Nephron progenitor cell (in vitro differentiated cells): ENCODE measurements around the gene ANKS6.

Experiments used
- DNase-seq: peaks from one replicate; pipeline ENCODE4 v3.0.0; 2021
- H3K27ac Mint-ChIP-seq: 2 replicates; pipeline ENCODE4 v1.8.0; 2021; ENCODE audit warnings: mild to moderate bottlenecking, moderate library complexity, mixed read lengths
- H3K27me3 Mint-ChIP-seq: 2 replicates; pipeline ENCODE4 v1.8.0; 2021; ENCODE audit warnings: mild to moderate bottlenecking, low read depth, mixed read lengths; ENCODE audit not compliant: poor library complexity
- H3K36me3 Mint-ChIP-seq: 2 replicates; pipeline ENCODE4 v1.8.0; 2021; ENCODE audit warnings: low read depth, mixed read lengths
- H3K4me1 Mint-ChIP-seq: 2 replicates; pipeline ENCODE4 v1.8.0; 2021; ENCODE audit warnings: mixed read lengths
- H3K4me3 Mint-ChIP-seq: 2 replicates; pipeline ENCODE4 v1.8.0; 2021; ENCODE audit warnings: mild to moderate bottlenecking, moderate library complexity, mixed read lengths
- H3K9me3 Mint-ChIP-seq: 2 replicates; pipeline ENCODE4 v1.8.0; 2021; ENCODE audit warnings: mild to moderate bottlenecking, moderate library complexity, mixed read lengths
- CTCF ChIP-seq: fragments of 200-600 bp; sonication (generic); IDR thresholded peaks from 2 replicates; pipeline ENCODE4 v1.5.0; 2021; ENCODE audit warnings: antibody characterized with exemption

Gene ANKS6

GRCh38 chr9:98807814-98808195 lies 11.4 kb upstream of the ANKS6 start:
- no peak for TF ChIP-seq CTCF

GRCh38 chr9:98807070-98807813 lies 10.9 kb upstream of the ANKS6 start, which contains the start of gene GALNT12:
Gene GALNT12, plus strand, starts transcription at chr9:98807670. Its CDS starts 29 bp downstream, at chr9:98807699.
- no peak for TF ChIP-seq CTCF
- H3K9me3 Mint-ChIP-seq = no peaks in the 10 kb centered on the region
- peaks cover 26% of the 10 kb centered on the region for H3K4me1 Mint-ChIP-seq
- H3K27ac Mint-ChIP-seq = no peak within 1 kb of the TSS
- H3K4me3 Mint-ChIP-seq = peak within 1 kb of the TSS; percentile 85
- peak; percentile 71 for DNase-seq
- H3K27me3 Mint-ChIP-seq = peaks cover 62% of the 10 kb centered on the region
- no peaks in the 10 kb centered on the region for H3K36me3 Mint-ChIP-seq

More at GRCh38 chr9:98807814-98808195, 11.4 kb upstream of the ANKS6 start:
- Mint-ChIP-seq H3K4me3 (peak overlapping the region; percentile 85), H3K27ac (no peak overlapping the region), H3K9me3 (peaks cover 3% of the 10 kb centered on the region), H3K36me3 (no peaks in the 10 kb centered on the region), H3K4me1 (peaks cover 26% of the 10 kb centered on the region), H3K27me3 (peaks cover 57% of the 10 kb centered on the region)
- DNase-seq = no peak

- H3K9me3 Mint-ChIP-seq = no peaks in the 10 kb centered on the region
- no peak overlapping the region for H3K27ac Mint-ChIP-seq
- no peak for TF ChIP-seq CTCF
- no peaks in the 10 kb centered on the region for H3K36me3 Mint-ChIP-seq
- DNase-seq = no peak
- peak overlapping the region; percentile 85 for H3K4me3 Mint-ChIP-seq
- peaks cover 63% of the 10 kb centered on the region for H3K27me3 Mint-ChIP-seq
- peaks cover 26% of the 10 kb centered on the region for H3K4me1 Mint-ChIP-seq
Measured at GRCh38 chr9:98806394-98807035, 10.2 kb upstream of the ANKS6 start.

- TF ChIP-seq CTCF = no peak
- DNase-seq = no peak
- H3K4me1 Mint-ChIP-seq = peaks cover 26% of the 10 kb centered on the region
- H3K4me3 Mint-ChIP-seq = no peak overlapping the region
- peaks cover 63% of the 10 kb centered on the region for H3K27me3 Mint-ChIP-seq
- no peaks in the 10 kb centered on the region for H3K9me3 Mint-ChIP-seq
- no peaks in the 10 kb centered on the region for H3K36me3 Mint-ChIP-seq
- H3K27ac Mint-ChIP-seq = no peak overlapping the region
Measured at GRCh38 chr9:98805506-98806272, 9.3 kb upstream of the ANKS6 start.

GRCh38 chr9:98804083-98804482 lies 7.7 kb upstream of the ANKS6 start:
- no peak overlapping the region for H3K27ac Mint-ChIP-seq
- no peaks in the 10 kb centered on the region for H3K36me3 Mint-ChIP-seq
- no peak for TF ChIP-seq CTCF
- peaks cover 17% of the 10 kb centered on the region for H3K4me1 Mint-ChIP-seq
- H3K9me3 Mint-ChIP-seq = peaks cover under 1% of the 10 kb centered on the region
- DNase-seq = no peak
- no peak overlapping the region for H3K4me3 Mint-ChIP-seq
- H3K27me3 Mint-ChIP-seq = peaks cover 56% of the 10 kb centered on the region
